ENCODE measurements around the gene MMP23B. TPM values are rescaled to one million over a fixed set of nuclear protein-coding genes. Genes with fewer than 3 reads are reported as not detected.
"Not testable (repeated sequence)": the region's sequence is repeated elsewhere in the genome, so short reads cannot be mapped to it uniquely, and the experiment has no call there.

MMP23B gene
- total and polyA plus RNA-seq, 2 of the 8 experiments (the other 6 are each of a cell fraction or from before 2014, with no cell fraction given), result 9.2 to 14.6 TPM

GRCh38 chr1:1676087-1676486 is 44.1 kb downstream of the MMP23B start:
- H2BK5ac ChIP-seq (ENCODE audit: low read depth, low read length); H3K4me3 ChIP-seq (ENCODE audit: extremely low read depth in 1 of 4, insufficient read depth in 2 of 4, low read depth in 3 of 4, low read length in 4 of 4); H3K9me3 ChIP-seq (ENCODE audit: insufficient read depth in 2 of 2, low read depth in 1 of 2, low read length in 1 of 2); H4K91ac ChIP-seq (replicated peaks; ENCODE audit: insufficient read length, low read length); H4K8ac ChIP-seq (ENCODE audit: extremely low read depth, insufficient read depth, low read length); POLR2A ChIA-PET (ENCODE audit: partially characterized antibody); H3K9ac ChIP-seq (replicated peaks in 1 of 4; ENCODE audit: extremely low read depth in 1 of 4, low read depth in 3 of 4, low read length in 3 of 4); H2BK20ac ChIP-seq (ENCODE audit: low read length); H3K27me3 ChIP-seq (replicated peaks in 1 of 4; ENCODE audit: control insufficient read depth in 3 of 4, extremely low read depth in 1 of 4, insufficient read depth in 3 of 4, low read length in 3 of 4); H3K4me2 ChIP-seq (ENCODE audit: insufficient read depth in 1 of 2, low read depth in 2 of 2, low read length in 2 of 2); H3K79me1 ChIP-seq (ENCODE audit: low read depth, low read length); H3K27ac ChIP-seq (ENCODE audit: low read depth, low read length); H2AK5ac ChIP-seq (ENCODE audit: low read depth, low read length); H3K14ac ChIP-seq (ENCODE audit: insufficient read length); H2AFZ ChIP-seq (ENCODE audit: low read length); H3K23me2 ChIP-seq (ENCODE audit: low read depth, low read length); H2BK120ac ChIP-seq (replicated peaks; ENCODE audit: low read depth, low read length); CTCF ChIA-PET (ENCODE audit: partially characterized antibody); H2BK15ac ChIP-seq (ENCODE audit: low read length); H3K56ac ChIP-seq (replicated peaks; ENCODE audit: insufficient read length, low read depth, low read length); H3K18ac ChIP-seq (ENCODE audit: extremely low read depth, low read length); H3K4ac ChIP-seq (replicated peaks; ENCODE audit: insufficient read length, low read depth, low read length); H4K5ac ChIP-seq (ENCODE audit: insufficient read length, low read depth, low read length); H2BK12ac ChIP-seq (ENCODE audit: low read depth, low read length); DNase-seq (ENCODE audit: low read depth in 1 of 2, low spot score in 2 of 2); FAIRE-seq; H3K23ac ChIP-seq (ENCODE audit: insufficient read length): not testable (repeated sequence)
- H3K4me1 ChIP-seq (replicated peaks in 1 of 4; ENCODE audit: control insufficient read depth in 3 of 4, insufficient read depth in 4 of 4, low read length in 3 of 4), result peaks cover 0 to 13% (median 8%) of the 10 kb centered on the region in 4 experiments; a peak in 5 of 7 replicates
- H3K79me2 ChIP-seq (ENCODE audit: control insufficient read depth in 1 of 2, insufficient read depth in 2 of 2, low read length in 2 of 2), result peaks cover 4 to 28% of the 10 kb centered on the region in 2 experiments; a peak in 1 of 4 replicates
- peaks cover 5 to 15% of the 10 kb centered on the region in 2 experiments for H4K20me1 ChIP-seq (replicated peaks in 1 of 2; ENCODE audit: control insufficient read depth in 1 of 2, insufficient read depth in 2 of 2, low read length in 2 of 2)
- no CpG with 5 or more reads among the region's 21 CpGs for WGBS, 2 experiments (ENCODE audit: extremely low coverage in 1 of 2, insufficient coverage in 1 of 2, insufficient read length in 1 of 2, insufficient replicate concordance in 2 of 2, low coverage in 1 of 2, low lambda C conversion rate in 2 of 2, missing lambda C conversion rate in 1 of 2)
- H3K36me3 ChIP-seq (ENCODE audit: control insufficient read depth in 2 of 4, insufficient read depth in 4 of 4, low read length in 3 of 4), result peaks cover 0 to 12% (median 3%) of the 10 kb centered on the region in 4 experiments; a peak in 4 of 8 replicates
